CD4-positive, alpha-beta T cell treated with Interleukin-17A for 4 hours (primary cell): Measurements from ENCODE around the gene CCDC24.

Experiments used
- DNase-seq: peaks from one replicate; pipeline ENCODE4 v3.0.0-alpha.2; 2020; ENCODE audit warnings: mixed read lengths

The CCDC24 gene

GRCh38 chr1:44027320-44027719 lies 35.9 kb downstream of the CCDC24 start:
- DNase-seq: no peak

- DNase-seq: no peak
These were observed 38.0 kb downstream of the CCDC24 start for GRCh38 chr1:44029260-44029910.

GRCh38 chr1:44029911-44030604 lies 38.7 kb downstream of the CCDC24 start:
- peak; percentile 92 for DNase-seq

- DNase-seq: peak; percentile 73
These were observed 39.3 kb downstream of the CCDC24 start for GRCh38 chr1:44030605-44031251.

GRCh38 chr1:44031252-44032169 lies 40.1 kb downstream of the CCDC24 start, which contains the start of gene SLC6A9:
TSS of gene SLC6A9 (minus strand) at chr1:44031462. CDS start at chr1:44024277, 7,185 bp downstream.
- peak; percentile 56 for DNase-seq

- DNase-seq: no peak
These were observed 40.9 kb downstream of the CCDC24 start for GRCh38 chr1:44032170-44032790.

- no peak for DNase-seq
These were observed 41.7 kb downstream of the CCDC24 start for GRCh38 chr1:44033041-44033575.

GRCh38 chr1:44033756-44034155 lies 42.4 kb downstream of the CCDC24 start:
- no peak for DNase-seq

GRCh38 chr1:44034423-44034822 lies 43.0 kb downstream of the CCDC24 start:
- no peak for DNase-seq

- no peak for DNase-seq
These were observed 43.7 kb downstream of the CCDC24 start for GRCh38 chr1:44034976-44035716.

- no peak for DNase-seq
These were observed 44.5 kb downstream of the CCDC24 start for GRCh38 chr1:44035726-44036408.

- DNase-seq: peak; percentile 77
These were observed 45.2 kb downstream of the CCDC24 start for GRCh38 chr1:44036409-44037139.

GRCh38 chr1:44037154-44037553 lies 45.8 kb downstream of the CCDC24 start:
- DNase-seq: no peak

- no peak for DNase-seq
These were observed 47.7 kb downstream of the CCDC24 start for GRCh38 chr1:44038876-44039657.

GRCh38 chr1:44040418-44040817 lies 49.0 kb downstream of the CCDC24 start:
- no peak for DNase-seq

- DNase-seq: no peak
These were observed 49.4 kb downstream of the CCDC24 start for GRCh38 chr1:44040846-44041245.

GRCh38 chr1:44043176-44044070 lies 52.0 kb downstream of the CCDC24 start:
- DNase-seq: no peak
